Measurements from ENCODE around the gene CILP.
A peak's percentile ranks its signal among the peaks of the same experiment; 100 is the strongest.
"Not testable (repeated sequence)": the region's sequence is repeated elsewhere in the genome, so short reads cannot be mapped to it uniquely, and the experiment has no call there.

Gene CILP

DNA sequence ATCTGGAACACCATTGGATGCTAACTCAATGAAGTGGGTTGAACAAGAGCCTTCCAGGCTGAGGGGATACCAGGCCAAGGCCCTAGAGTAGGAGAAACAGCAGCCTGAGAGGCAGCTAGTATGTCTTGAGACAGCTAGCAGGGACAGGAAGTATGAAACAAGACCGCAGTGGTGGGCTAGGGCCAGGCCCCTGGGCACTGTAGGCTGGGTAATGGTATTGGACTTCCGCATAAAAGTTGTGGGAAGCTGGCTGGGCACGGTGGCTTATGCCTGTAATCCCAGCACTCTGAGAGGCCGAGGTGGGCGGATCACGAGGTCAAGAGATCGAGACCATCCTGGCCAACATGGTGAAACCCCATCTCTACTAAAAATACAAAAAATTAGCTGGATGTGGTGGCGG is 25.2 kb upstream of the CILP start:
- not testable (repeated sequence) for H3K9me3 Mint-ChIP-seq; H3K27ac Mint-ChIP-seq; H3K36me3 Mint-ChIP-seq; DNase-seq (ENCODE audit: low spot score in 2 of 2); ATAC-seq (ENCODE audit: low read depth); H3K4me3 Mint-ChIP-seq; H3K27me3 Mint-ChIP-seq; H3K4me1 Mint-ChIP-seq

DNA sequence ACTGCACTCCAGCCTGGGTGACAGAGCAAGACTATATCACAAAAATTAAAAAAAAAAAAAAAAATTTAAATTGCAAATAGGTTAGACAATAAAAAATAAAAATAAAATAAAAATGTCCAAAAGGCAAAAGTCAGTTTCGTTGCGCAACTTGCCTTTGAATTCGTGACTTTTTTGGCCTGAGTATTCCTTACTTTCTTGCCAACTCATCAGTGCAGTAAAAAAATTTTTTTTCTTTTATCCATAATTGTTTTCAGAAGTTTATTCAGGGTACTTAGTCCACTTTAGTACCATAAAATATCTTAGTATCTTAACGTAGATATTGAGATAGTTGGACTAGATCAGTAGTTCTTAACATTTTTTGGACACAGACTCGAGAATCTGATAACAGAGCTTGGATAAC is 22.4 kb upstream of the CILP start:
- no peak for ATAC-seq (ENCODE audit: low read depth)
- no peak overlapping the region for H3K27ac Mint-ChIP-seq
- no peak overlapping the region for H3K4me3 Mint-ChIP-seq
- no peak for DNase-seq (ENCODE audit: low spot score in 2 of 2)
- H3K4me1 Mint-ChIP-seq = no peaks in the 10 kb centered on the region
- no peaks in the 10 kb centered on the region for H3K36me3 Mint-ChIP-seq
- no peaks in the 10 kb centered on the region for H3K9me3 Mint-ChIP-seq
- no peaks in the 10 kb centered on the region for H3K27me3 Mint-ChIP-seq

- ATAC-seq (ENCODE audit: low read depth) = no peak
- Mint-ChIP-seq H3K4me3 (no peak overlapping the region), H3K9me3 (no peaks in the 10 kb centered on the region), H3K36me3 (no peaks in the 10 kb centered on the region), H3K27me3 (no peaks in the 10 kb centered on the region), H3K27ac (no peak overlapping the region), H3K4me1 (no peaks in the 10 kb centered on the region)
- no peak for DNase-seq (ENCODE audit: low spot score in 2 of 2)
Measured at GRCh38 chr15:65232520-65232919, 21.2 kb upstream of the CILP start.

DNA sequence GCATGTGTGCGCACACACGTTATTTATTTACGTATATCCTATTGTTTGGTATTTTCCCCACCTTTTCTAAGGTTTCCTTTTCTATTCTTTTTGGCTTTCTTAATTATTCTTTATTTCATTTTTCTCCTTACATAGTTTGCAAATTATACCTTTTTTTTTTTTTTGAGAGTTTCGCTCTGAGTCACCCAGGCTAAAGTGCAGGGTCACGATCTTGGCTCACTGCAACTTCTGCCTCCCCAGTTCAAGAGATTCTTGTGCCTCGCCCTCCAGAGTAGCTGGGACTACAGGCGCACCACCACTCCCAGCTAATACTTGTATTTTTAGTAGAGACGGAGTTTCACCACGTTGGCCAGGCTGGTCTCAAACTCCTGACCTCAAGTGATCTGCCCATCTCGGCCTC is 20.0 kb upstream of the CILP start:
- DNase-seq (ENCODE audit: low spot score in 2 of 2) (no peak), ATAC-seq (ENCODE audit: low read depth) (no peak)
- H3K36me3 Mint-ChIP-seq = no peaks in the 10 kb centered on the region
- no peaks in the 10 kb centered on the region for H3K27me3 Mint-ChIP-seq
- H3K27ac Mint-ChIP-seq = no peak overlapping the region
- no peaks in the 10 kb centered on the region for H3K9me3 Mint-ChIP-seq
- H3K4me1 Mint-ChIP-seq = no peaks in the 10 kb centered on the region
- H3K4me3 Mint-ChIP-seq = no peak overlapping the region

- H3K9me3 Mint-ChIP-seq; H3K4me3 Mint-ChIP-seq; H3K36me3 Mint-ChIP-seq; ATAC-seq (ENCODE audit: low read depth); H3K27ac Mint-ChIP-seq; H3K27me3 Mint-ChIP-seq; H3K4me1 Mint-ChIP-seq; DNase-seq (ENCODE audit: low spot score in 2 of 2): not testable (repeated sequence)
Measured at GRCh38 chr15:65226901-65227300, 15.6 kb upstream of the CILP start.

- peaks cover 2% of the 10 kb centered on the region for H3K27me3 Mint-ChIP-seq
- no peak overlapping the region for H3K27ac Mint-ChIP-seq
- H3K4me1 Mint-ChIP-seq = no peaks in the 10 kb centered on the region
- DNase-seq (ENCODE audit: low spot score in 2 of 2) (no peak), ATAC-seq (ENCODE audit: low read depth) (no peak)
- H3K36me3 Mint-ChIP-seq = no peaks in the 10 kb centered on the region
- H3K9me3 Mint-ChIP-seq = no peaks in the 10 kb centered on the region
- no peak overlapping the region for H3K4me3 Mint-ChIP-seq
Measured at GRCh38 chr15:65226221-65226620, 14.9 kb upstream of the CILP start.

GRCh38 chr15:65223996-65224395 is 12.7 kb upstream of the CILP start:
- peaks cover 2% of the 10 kb centered on the region for H3K27me3 Mint-ChIP-seq
- DNase-seq (ENCODE audit: low spot score in 2 of 2) (no peak), ATAC-seq (ENCODE audit: low read depth) (no peak)
- H3K36me3 Mint-ChIP-seq = no peaks in the 10 kb centered on the region
- no peak overlapping the region for H3K27ac Mint-ChIP-seq
- H3K4me1 Mint-ChIP-seq = no peaks in the 10 kb centered on the region
- H3K9me3 Mint-ChIP-seq = no peaks in the 10 kb centered on the region
- no peak overlapping the region for H3K4me3 Mint-ChIP-seq

GRCh38 chr15:65222891-65223290 is 11.6 kb upstream of the CILP start:
- DNase-seq (ENCODE audit: low spot score in 2 of 2) (no peak), ATAC-seq (ENCODE audit: low read depth) (no peak)
- Mint-ChIP-seq H3K36me3 (no peaks in the 10 kb centered on the region), H3K27me3 (peaks cover 2% of the 10 kb centered on the region), H3K4me3 (no peak overlapping the region), H3K27ac (no peak overlapping the region), H3K9me3 (no peaks in the 10 kb centered on the region), H3K4me1 (no peaks in the 10 kb centered on the region)

GRCh38 chr15:65221697-65222096 is 10.4 kb upstream of the CILP start:
- Mint-ChIP-seq H3K27ac (no peak overlapping the region), H3K4me3 (no peak overlapping the region), H3K27me3 (peaks cover 2% of the 10 kb centered on the region), H3K4me1 (no peaks in the 10 kb centered on the region), H3K9me3 (no peaks in the 10 kb centered on the region), H3K36me3 (no peaks in the 10 kb centered on the region)
- ATAC-seq (ENCODE audit: low read depth) (no peak), DNase-seq (ENCODE audit: low spot score in 2 of 2) (no peak)

- H3K4me1 Mint-ChIP-seq = no peaks in the 10 kb centered on the region
- ATAC-seq (ENCODE audit: low read depth) (no peak), DNase-seq (ENCODE audit: low spot score in 2 of 2) (no peak)
- H3K4me3 Mint-ChIP-seq = no peak overlapping the region
- H3K9me3 Mint-ChIP-seq = no peaks in the 10 kb centered on the region
- no peaks in the 10 kb centered on the region for H3K36me3 Mint-ChIP-seq
- no peaks in the 10 kb centered on the region for H3K27me3 Mint-ChIP-seq
- no peak overlapping the region for H3K27ac Mint-ChIP-seq
Measured at GRCh38 chr15:65219137-65219536, 7.9 kb upstream of the CILP start.

DNA sequence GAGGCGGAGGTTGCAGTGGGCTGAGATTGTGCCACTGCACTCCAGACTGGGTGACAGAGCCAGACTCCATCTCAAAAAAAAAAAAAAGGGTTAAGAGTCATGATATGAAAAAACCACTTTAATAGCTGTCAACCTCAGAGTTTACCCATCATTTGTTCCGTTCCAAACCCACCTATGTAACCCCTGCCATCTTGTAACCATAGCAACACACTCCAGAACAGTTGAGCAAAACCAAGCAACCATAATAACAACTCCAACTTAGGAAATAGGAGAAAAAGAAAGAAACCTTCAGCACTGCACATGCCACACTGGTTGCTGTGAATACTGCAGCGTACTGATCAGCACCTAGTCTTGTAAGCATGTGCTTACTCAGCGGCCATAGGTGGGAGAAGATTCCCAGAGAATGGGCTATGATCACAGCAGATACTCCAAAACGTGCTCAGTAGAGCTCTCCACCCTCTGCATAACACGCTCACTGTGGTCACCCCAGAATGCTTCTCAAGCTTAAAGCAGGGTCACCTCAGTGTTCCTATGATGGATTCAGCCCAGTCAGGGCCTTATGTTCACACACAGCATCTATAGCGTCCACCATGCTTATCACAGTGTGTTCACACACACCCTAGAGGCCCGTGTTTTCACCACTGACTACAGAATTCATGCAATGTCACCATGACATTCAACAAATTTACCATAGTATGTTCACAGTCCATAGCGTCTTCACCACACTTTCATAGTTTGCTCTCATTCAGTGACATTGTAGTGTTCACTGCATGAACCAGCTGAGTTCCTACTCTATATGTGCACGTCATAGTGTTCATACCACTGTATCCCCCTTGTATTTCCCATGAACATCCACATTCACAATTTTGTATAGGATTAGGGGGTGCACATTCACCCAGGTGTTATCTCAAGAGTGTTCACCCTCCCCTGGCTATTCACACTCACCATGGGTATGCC is 6.5 kb upstream of the CILP start:
- Mint-ChIP-seq H3K36me3 (no peaks in the 10 kb centered on the region), H3K4me3 (no peak overlapping the region), H3K9me3 (no peaks in the 10 kb centered on the region), H3K27ac (no peak overlapping the region), H3K27me3 (no peaks in the 10 kb centered on the region), H3K4me1 (no peaks in the 10 kb centered on the region)
- ATAC-seq (ENCODE audit: low read depth) (no peak), DNase-seq (ENCODE audit: low spot score in 2 of 2) (no peak)

DNA sequence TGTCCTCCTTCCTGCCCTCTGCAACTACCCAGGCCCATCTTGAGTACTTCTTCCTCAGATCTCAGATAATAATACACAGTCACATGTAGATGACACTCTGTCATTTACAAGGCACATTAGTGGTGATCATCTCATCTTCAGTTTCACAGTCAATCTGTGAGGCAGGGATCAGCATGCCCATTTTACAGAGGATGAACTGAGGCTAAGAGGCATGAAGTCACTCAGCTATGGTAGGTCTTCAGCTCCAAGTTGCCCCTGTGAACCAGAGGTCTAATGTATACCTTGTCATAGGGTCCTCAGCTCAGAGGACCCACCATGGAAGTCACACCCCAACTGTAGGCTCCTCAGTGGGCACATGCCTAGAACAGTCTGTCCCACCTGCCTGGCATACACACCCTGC is 4.2 kb upstream of the CILP start:
- Mint-ChIP-seq H3K27ac (no peak overlapping the region), H3K9me3 (no peaks in the 10 kb centered on the region), H3K4me3 (no peak overlapping the region), H3K36me3 (no peaks in the 10 kb centered on the region), H3K27me3 (no peaks in the 10 kb centered on the region), H3K4me1 (peaks cover 5% of the 10 kb centered on the region)
- DNase-seq (ENCODE audit: low spot score in 2 of 2) (no peak), ATAC-seq (ENCODE audit: low read depth) (no peak)

DNA sequence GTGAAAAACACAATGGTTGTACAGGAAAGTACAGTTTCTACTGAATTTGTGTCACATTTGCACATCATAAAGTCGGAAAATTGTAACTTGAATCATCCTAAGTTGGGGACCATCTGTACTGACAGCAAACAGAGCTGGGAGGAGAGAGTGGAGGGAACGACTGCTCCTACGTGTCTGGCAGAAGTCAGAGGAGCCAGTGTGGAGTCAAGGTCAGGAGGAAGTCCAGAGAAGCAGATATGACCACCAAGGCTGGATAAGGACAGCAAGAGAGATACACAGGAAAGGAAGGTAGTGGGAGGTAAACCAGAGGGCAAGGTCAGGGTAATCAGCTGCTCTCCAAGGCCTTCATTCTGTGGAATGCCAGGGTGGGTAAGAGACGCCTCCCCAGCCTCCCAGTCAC is 2.7 kb upstream of the CILP start:
- H3K9me3 Mint-ChIP-seq = no peaks in the 10 kb centered on the region
- no peak overlapping the region for H3K27ac Mint-ChIP-seq

DNA sequence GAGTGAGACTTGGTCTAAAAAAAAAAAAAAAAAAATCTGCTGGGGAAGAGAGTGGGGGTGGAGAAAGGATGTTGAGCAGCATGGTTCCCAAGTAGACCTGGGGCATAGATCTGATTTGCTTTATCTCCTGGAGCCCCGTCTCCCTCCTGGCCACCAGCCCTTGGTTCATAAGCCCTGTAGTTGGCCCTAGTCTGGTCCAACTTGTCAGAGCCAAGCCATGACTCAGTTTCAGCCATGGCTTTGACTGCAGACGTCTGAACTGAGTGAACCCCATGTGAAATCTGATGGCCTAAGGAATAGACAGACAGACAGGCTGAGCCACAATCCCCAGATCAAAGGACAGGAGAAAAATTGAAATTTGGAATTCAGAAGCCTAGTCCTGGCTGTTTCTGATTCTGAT is 2.0 kb upstream of the CILP start:
- no peak overlapping the region for H3K27ac Mint-ChIP-seq
- H3K9me3 Mint-ChIP-seq = no peaks in the 10 kb centered on the region
- H3K4me3 Mint-ChIP-seq = no peak overlapping the region
- peaks cover 5% of the 10 kb centered on the region for H3K4me1 Mint-ChIP-seq
- no peaks in the 10 kb centered on the region for H3K36me3 Mint-ChIP-seq
- H3K27me3 Mint-ChIP-seq = no peaks in the 10 kb centered on the region
- no peak for ATAC-seq (ENCODE audit: low read depth)
- no peak for DNase-seq (ENCODE audit: low spot score in 2 of 2)

More for the DNA sequence above, 2.7 kb upstream of the CILP start:
- no peak for DNase-seq (ENCODE audit: low spot score in 2 of 2)
- Mint-ChIP-seq H3K27me3 (no peaks in the 10 kb centered on the region), H3K36me3 (no peaks in the 10 kb centered on the region), H3K4me1 (peaks cover 5% of the 10 kb centered on the region), H3K4me3 (no peak overlapping the region)
- no peak for ATAC-seq (ENCODE audit: low read depth)

- no peaks in the 10 kb centered on the region for H3K9me3 Mint-ChIP-seq
- H3K27ac Mint-ChIP-seq = no peak overlapping the region
- H3K36me3 Mint-ChIP-seq = no peaks in the 10 kb centered on the region
- ATAC-seq (ENCODE audit: low read depth) (peak; percentile 77), DNase-seq (ENCODE audit: low spot score in 2 of 2) (peak; percentile 11 to 18)
- peaks cover 5% of the 10 kb centered on the region for H3K4me1 Mint-ChIP-seq
- H3K4me3 Mint-ChIP-seq = no peak overlapping the region
- peaks cover 4% of the 10 kb centered on the region for H3K27me3 Mint-ChIP-seq
Measured at GRCh38 chr15:65212097-65212496, 824 bp upstream of the CILP start.
